Measurements from ENCODE around the gene BTBD9.

The BTBD9 gene

DNA sequence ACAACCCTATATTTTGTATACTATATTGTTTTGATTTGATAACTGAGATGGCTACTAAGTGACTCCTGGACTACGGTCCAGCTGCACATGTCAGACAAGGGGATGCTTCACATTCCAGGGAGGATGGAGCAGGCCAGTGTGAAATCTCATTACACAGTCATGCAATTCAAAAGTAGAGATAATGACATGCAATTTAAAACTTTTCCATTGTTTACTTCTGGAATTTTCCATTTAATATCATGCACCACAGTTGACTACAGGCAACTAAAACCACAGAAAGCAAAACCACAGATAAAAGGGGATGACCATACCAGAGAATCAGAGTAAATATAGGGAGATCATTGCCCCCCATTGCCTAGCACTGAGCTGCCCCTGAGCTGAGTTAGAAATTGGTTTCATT, 366.4 kb downstream of the BTBD9 start:
- DNase-seq: no peak

DNA sequence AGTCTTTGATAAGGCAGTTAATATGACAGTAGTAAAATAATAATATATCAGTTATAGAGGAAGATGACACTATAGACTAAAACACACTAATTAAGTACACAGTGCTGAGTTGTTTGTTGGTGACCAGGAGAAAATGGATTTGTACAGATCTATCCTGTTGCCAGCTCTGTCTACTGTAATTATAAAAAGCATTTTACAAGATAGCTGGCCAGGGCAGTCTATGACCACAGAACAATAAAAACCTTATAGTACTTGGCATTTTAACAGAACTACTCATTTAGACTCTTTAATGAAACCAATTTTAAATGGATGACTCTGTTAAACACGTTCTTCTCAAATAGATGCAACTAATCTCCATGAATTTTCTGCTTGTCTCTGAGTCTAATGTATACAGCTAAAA, 367.5 kb downstream of the BTBD9 start:
- no peak for DNase-seq

DNA sequence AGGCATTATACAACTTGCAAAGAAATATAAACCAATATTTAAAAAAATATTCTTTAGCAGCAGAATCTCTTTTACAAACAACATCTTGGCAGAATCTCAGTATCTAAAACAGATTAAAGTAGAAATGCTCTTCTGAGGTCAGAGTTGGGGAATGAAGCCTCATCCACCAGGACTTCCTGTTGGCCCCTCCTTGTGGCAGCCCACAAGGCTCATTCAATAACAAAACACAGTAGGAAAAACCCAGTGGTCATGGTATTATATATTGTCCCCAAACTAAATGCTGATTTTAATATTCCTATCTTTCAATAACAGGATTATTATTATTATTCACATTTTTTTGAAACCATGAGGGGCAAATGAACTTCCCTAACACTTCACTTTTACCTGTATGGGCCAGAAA, 368.6 kb downstream of the BTBD9 start:
- DNase-seq: no peak

DNA sequence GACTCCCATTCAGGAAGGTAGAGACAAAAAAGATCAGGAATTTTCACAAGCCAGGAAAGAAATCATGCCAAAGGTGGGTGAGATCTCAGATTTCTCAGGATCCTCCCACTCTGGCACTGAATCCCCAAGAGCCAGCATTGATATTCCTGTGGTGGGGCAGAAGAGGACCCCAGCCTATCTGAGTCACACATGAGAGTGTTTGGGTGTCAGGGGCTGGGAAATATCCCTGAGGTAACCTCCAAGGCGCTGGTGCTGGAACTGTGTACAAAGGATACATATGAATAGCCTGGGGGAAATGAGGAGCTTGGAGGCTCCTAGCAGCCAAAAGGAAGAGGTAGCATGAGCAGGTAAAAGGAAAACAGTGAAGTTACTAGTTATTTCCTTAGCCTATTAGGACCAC, 369.4 kb downstream of the BTBD9 start:
- no peak for DNase-seq

DNA sequence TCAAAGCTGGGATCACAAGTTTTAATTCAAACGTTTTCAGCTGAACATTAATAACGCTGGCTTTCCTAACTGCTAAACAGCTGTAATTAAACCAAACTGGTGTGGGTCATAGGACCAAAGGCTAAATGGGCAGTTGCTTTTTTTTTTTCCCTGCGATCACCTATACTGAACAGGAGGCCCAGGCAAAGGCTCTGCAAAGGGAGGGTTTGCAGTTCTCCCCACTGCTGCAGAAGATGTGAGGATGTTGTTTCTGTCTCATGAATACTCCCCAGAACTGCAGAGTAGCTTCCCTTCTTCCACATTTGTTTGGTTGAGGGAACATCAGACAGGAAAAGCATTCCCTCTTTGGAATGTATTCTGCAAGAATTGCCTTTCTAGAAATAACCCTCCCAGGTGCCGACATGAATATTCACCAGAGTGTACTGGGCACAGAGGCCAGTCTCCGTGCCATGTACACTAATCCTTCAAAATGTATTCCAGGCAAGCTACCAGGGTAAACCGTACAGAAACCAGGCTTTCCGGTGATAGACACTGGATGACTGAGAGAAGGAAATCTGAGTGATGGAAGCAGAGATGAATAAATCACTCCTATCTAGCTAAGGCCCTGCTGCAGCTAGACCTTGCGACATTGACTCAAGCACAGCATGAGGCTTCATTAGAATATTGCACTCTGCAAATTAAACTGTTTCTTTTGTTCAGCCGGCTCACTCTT, 370.1 kb downstream of the BTBD9 start:
- DNase-seq: no peak

DNA sequence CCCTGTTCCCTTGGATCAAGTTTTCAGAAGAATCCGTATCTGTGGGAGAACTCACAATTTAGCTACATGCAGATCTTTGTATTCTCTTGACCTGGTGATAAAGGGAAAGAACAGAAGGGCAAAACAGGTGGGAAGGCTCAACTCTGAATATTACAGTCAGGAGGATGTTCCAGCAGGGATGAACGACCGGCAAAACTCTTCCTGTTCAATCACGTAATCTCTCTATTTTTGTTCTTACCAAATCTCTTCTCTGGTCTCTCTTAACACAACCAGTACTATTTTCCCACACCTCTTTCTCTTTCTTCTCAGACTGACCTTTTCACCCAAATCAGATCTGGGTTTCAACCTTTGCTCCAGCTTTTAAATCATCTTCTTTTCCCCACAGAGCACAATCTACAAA, 371.4 kb downstream of the BTBD9 start:
- DNase-seq: no peak

DNA sequence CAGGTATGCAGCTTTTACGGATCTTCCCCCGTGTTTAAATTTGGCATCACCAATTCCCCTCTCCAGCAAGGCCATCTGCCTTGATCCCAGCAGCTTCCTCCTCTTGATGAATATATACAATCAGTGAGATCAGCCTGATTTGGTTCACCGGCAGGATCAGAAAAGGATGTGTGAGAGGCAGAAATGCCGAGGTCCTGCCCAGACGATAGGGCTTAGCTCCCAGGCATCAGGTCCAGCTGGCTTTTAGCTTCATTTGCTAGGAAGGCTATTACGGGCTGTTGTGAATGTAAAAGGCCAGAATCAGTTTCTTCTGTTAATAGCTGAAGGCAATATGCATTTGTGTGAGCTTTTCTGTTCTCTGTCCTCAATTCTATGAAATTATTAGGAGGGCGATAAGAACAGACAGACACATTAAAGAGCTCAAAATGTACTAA, 372.8 kb downstream of the BTBD9 start:
- no peak for DNase-seq

DNA sequence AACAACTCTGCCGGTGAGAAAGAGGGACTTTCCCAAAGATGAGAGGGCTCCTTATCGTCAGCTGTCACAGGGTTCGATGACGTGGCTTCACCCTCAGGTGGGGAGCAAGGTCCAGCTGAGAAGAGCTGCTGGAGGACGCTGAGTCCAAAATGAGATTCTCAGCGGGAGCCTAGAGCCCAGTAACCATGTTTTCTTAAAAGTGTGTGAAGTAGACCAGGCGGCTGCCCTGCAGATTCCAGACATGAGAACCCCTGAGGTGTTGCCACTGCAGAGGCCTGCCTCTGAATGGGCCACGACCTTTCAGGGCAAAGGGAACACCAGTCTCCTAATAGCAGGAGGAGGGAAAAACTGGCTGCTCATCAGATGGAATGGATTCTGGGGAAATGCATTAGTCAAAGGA, 375.1 kb downstream of the BTBD9 start:
- DNase-seq: no peak

DNA sequence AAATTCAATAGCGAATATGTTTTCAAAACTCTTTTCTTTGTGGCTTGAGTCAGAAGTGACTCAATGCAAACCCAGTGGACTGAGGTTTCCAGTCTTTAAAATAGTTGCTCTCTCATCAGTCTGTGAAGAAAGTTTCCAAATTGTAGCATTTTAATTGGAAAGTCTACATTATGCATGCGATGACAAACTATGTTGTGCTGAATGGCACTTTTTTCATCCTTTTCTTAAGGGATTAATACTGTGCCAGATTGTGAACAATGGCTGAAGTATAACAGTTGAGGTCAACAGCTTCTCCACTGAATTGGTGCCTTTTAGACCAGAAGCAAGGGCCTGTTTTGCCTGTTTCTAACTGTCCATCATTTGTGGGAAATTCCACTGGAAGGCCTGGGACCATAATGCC, 377.1 kb downstream of the BTBD9 start:
- DNase-seq: no peak

DNA sequence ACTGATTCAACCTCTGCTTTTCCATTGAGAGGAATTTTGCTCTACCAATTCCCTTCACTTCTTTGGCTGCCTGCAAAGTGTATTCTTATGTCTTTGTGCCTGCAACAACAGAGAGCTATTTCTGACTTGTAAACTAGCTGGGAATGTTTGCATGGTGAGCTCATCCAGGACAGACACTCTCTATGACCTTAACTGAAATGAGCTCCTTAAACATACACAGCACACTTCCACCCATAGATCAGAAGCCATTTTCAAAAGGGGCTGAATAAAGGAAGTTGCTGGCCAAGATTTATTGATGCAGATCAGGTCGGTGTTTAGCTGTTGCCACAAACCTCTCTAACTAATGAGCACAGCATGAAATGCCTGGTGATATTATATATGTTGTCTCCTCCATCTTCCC, 377.7 kb downstream of the BTBD9 start:
- DNase-seq: no peak

DNA sequence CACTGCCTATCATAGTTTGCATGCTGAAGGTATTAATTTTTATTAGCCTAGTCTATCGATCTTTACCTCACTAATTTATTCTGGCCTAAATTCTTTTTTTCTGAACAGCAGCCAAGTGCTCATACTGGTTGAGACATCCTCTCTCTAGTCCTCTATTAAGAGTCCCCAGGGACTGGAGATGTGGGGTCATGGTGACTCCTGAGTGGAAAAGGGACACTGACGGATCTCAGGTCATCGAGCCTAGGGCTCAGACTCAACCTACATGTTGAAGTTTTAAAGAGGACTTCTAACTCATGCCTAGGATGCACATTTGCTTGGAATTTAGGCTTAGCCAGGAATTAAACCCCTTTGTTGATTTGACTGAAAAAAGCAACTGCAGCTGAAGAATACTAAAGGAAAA, 378.1 kb downstream of the BTBD9 start:
- no peak for DNase-seq

DNA sequence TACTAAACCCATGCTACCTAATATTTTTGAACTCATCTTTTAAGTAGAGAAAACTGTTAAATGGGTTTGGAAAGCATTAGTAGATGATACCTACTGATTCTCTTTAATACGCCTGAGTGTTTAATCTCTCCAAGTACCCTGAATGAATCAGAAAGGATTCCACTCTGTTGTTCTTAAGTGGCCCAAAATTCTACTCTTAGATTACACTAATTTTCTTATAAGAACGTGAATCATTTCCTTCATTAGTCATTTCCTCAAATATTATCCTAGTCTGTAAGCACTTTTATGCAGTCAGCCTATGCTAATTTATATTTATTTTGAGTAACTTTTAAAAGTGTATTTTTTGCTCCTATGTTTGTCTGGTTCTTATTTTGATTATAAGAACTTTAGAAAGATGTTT, 380.0 kb downstream of the BTBD9 start:
- DNase-seq: no peak

DNA sequence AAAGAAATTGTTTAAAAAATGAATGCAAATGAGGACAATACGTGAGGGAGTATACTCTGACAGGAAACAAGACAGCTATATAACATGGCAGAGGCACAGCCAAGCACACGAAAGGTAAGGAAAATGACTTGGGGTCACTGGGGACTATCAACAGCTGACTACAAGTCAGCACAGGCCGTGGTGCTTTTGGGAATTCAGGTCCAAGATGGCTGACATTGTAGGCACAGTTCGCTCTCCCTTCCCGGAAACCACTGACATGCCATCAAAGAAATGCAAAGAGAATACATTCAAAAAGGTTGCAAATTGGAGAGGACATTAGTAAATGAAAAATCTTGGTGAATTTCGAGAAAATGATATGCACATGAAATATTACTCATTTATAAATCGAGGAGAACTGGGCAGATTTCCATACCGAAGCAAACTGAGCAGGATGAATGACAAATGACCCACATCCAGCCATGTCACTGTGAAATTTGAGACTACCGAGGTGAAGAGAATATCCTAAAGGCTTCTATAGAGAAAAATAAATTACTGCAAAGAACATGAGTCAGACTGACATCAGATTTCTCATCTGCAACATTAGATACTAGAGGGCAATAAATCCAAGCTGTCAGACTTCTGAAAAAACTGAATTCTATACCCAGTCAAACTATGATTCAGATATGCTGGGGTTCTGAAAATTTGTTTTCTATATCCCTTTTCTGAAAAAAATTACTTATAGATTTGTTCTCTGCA, 391.1 kb downstream of the BTBD9 start:
- DNase-seq: no peak

DNA sequence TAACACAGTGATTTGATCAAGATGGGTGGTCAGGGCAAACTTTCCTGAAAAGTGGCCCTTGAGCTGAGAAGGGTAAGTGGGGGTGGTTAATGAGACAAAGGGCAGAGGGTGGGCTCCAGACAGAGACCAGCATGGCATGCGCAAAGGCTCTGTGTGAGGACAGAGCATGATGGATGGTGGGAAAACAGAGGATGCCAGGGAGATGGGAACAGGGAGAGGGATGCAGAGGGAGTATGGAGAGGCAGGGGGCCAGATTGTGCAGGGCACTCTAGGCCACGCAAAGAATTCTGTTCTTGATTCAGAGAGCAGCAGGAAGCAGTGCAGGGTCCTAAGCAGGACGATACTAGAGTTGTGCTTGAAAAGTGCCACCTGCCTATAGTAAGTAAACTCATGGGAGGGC, 394.4 kb downstream of the BTBD9 start:
- DNase-seq: no peak

DNA sequence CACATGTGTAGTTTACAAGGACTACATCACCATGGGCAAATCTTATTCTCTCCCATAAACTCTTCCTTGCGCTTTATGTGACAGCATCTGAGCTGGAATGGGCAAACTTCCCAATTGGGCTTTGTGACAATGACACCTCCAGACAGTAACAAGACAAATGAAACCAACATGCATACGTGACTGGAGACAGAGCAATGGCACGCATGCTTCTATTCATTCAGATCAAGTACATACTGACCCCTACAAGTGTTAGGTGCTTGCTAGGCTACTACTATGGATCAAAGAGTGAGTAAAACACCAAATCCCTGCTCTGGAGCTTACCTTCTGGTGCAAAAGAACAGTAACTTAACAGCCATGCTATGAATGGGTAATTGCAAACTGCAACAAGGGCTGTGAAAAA, 394.9 kb downstream of the BTBD9 start:
- DNase-seq: no peak

DNA sequence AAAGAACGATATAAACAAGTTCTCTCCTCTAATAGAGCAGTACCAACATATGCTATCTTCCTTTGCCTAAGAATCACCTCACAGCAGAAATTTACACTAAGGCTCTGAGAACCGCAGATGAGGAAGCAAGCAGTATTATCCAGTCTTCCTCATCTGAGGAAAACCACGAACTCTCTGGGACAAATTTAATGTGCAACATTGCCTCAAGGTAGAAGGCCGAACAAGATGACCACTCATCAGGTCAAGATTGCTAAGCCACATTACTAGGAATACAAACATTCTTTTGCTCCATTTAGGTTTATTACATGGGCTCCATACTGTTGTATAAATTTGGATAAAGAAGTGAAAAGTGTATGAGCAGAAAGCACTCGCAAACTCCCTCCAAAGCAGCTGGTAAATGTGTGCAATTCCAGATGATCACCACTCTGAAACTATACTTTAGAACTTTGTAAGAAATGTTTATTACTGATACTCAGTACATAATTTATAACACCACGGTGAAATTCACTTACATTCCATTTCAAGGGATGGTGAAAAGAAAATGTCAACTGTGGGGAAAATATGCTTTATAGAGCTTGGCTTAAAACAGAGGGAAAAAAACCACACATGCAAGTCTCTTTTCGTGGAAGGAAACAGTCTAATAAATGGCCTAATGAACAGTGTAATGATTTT, 398.4 kb downstream of the BTBD9 start:
- no peak for DNase-seq

DNA sequence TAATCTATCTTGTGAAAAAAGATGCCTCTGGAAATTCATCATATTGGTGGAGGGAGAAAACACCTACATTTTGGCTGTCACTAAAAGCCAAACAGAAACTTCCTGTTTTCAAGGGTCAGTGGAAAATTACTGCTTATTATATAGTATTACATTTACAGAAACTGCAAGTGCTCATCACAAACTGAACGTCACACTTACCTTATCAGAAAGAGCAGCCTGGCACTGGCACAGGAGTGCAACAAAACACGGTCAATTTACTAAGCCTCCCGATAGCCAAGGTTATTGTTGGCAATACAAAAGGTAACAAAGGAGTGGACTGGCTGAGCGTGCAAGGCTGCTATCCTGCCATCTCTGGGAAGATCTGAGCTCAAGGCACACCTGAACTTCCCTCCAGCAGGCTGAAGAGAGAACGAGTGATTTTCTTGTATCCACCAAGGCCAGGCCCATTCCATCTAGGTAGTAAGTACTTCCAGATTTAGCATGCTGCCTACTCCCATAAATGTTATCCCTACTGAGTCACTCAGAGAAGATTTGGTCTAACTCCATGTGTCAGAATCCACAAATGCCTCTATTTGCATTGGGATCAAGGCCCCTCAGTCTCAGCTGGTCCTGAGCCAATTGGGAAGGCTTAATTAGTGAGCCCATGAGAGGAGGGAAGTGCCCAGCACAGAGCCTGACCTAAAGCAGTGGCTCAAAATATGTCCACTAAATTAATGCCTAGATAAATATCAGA, 399.8 kb downstream of the BTBD9 start:
- DNase-seq: peak; percentile 72

DNA sequence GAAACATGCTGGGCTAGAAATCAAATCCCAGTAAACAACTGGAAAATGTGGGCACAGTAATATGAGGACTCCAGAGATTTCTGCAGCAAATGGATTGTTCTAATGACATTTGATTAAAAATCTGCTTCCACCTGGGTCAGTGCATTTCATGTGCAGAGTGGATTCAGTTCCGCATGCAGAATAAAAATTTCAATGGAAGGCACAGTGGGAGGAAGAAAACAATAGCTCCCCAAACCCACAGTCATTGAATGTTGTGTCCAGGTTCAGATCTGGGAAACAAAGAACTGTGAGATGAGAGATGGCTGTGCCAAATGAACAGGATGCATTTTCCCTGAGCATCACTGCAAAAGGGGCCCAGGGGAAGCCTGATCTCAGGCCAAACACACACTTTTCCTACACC, 403.1 kb downstream of the BTBD9 start:
- no peak for DNase-seq

DNA sequence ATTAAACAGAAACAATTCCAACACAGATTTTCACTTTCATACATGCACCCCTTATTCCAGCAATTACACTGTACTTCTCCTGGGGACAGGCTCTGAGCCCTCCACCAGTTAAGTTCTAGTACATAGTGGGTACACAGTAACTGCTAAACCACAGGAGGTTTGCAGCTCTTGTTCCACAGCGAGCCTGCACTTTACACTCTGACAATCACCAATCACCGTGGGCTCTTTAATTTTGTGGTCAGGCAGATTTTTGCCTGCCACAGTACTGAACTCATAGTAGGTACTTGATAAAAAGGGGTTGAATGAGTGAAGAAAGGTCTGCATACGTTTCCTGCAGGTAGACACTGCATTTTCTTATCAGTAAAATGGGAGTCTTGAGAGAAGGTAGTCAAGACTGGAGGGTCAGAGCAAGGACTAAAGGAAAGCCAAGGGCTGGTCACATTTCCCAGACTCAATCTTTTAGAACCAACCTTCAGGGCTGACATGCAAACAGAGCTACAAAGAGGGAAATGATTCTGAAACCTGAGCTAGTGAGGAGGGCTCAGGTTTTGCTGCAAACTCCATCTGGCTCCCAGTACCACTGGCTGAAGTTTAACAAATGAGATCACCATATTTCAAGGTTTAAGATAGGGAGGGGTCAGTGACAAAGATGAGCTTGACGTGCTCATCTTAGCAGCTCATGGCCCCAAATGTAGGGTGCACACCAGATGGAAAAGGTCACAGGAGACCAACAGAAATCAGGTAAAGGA, 404.6 kb downstream of the BTBD9 start:
- no peak for DNase-seq

DNA sequence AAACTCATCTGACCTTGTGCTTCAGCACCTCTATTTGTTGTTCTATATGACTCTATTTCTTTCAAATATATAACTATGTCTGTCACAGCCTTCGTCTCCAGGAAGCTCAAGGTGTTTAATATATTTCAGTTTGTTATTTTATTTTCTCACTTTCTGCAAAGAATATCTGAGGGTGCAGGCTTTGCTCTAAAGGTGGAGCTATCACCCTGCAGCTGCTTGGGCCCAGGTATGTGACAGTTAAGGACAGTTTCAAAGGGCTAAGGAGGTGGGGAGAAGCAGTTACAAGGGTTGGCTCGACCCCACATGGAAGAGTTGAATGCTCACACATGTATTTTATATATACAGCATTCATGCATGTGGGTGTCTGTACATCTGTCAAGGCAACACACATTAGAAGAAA, 405.6 kb downstream of the BTBD9 start:
- no peak for DNase-seq

DNA sequence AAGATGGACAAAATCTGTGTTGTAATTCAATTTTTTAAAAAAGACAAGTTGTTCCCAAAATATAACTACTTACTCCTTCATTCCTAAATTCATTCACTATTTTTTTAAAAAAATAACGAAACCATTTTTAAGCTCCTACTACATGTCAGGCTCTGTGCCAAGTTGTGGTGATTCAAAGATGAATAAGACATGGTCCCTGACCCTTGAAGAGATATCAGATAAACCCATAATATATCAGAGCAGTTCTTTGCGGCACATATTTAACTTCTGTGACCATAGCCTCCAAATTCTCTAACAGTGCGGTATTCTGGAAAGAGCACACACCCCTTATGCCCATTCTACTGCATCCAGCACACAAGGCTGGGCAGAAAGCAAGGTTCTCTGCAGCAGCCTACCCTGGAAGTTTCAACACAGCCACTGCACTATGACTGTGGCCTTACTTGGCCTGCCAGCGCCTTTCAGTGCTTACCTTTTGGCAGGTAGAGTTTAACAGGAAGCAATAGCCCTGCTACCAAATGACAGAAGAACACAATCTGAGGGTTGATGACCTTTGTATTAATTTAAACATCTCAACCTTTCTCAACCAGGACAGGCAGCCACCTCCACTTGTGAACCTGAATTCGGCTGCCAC, 406.5 kb downstream of the BTBD9 start:
- no peak for DNase-seq

DNA sequence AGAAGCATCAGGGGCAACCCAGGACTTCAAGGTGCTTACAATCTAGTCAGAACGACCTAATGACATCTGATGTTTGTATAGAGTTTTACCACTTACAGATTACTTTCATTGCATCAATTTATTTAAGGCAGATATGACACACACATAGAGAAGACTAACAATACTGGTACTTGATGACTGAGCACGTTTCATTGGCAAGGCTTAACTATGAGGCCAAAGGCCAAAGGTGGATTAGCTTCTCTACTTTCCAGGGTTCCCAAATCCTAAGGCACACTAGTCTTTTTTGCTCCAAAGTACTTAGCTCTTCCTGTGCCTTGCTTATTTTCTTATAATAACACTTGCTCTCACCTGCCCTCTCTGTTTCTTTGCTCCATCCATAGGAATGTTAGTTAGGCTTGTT, 414.0 kb downstream of the BTBD9 start:
- DNase-seq: no peak
